ENCODE measurements around the gene LIMS2. TPM values are rescaled to one million over a fixed set of nuclear protein-coding genes. Genes with fewer than 3 reads are reported as not detected.

Gene LIMS2
- total RNA-seq, 1 donor from 2014 or later: 6.2 TPM

- TF ChIP-seq CTCF (IDR thresholded peaks at IDR 0.05; ENCODE audit: unreplicated experiment): no peak
- Mint-ChIP-seq H3K27ac (no peak overlapping the region), H3K4me3 (ENCODE audit: low read depth) (no peak overlapping the region), H3K4me1 (ENCODE audit: low read depth) (peaks cover 3% of the 10 kb centered on the region), H3K27me3 (peaks cover 8% of the 10 kb centered on the region), H3K36me3 (ENCODE audit: insufficient read depth) (no peaks in the 10 kb centered on the region), H3K9me3 (ENCODE audit: low read depth) (no peaks in the 10 kb centered on the region)
- DNase-seq (ENCODE audit: low spot score, unreplicated experiment): no peak
Measured at GRCh38 chr2:127642706-127643438, 32.5 kb downstream of the LIMS2 start.

GRCh38 chr2:127641846-127642507, 33.4 kb downstream of the LIMS2 start:
- Mint-ChIP-seq H3K27ac (no peak overlapping the region), H3K9me3 (ENCODE audit: low read depth) (no peaks in the 10 kb centered on the region)

GRCh38 chr2:127641133-127641532, 34.2 kb downstream of the LIMS2 start:
- no peak overlapping the region for H3K4me3 Mint-ChIP-seq (ENCODE audit: low read depth)
- peaks cover 5% of the 10 kb centered on the region for H3K4me1 Mint-ChIP-seq (ENCODE audit: low read depth)
- no peak for TF ChIP-seq CTCF (IDR thresholded peaks at IDR 0.05; ENCODE audit: unreplicated experiment)
- no peaks in the 10 kb centered on the region for H3K9me3 Mint-ChIP-seq (ENCODE audit: low read depth)
- no peak overlapping the region for H3K27ac Mint-ChIP-seq
- no peaks in the 10 kb centered on the region for H3K36me3 Mint-ChIP-seq (ENCODE audit: insufficient read depth)
- H3K27me3 Mint-ChIP-seq: peaks cover 3% of the 10 kb centered on the region
- DNase-seq (ENCODE audit: low spot score, unreplicated experiment): no peak

More at GRCh38 chr2:127641846-127642507, 33.4 kb downstream of the LIMS2 start:
- no peak overlapping the region for H3K4me3 Mint-ChIP-seq (ENCODE audit: low read depth)
- H3K27me3 Mint-ChIP-seq: peaks cover 3% of the 10 kb centered on the region
- TF ChIP-seq CTCF (IDR thresholded peaks at IDR 0.05; ENCODE audit: unreplicated experiment): no peak
- DNase-seq (ENCODE audit: low spot score, unreplicated experiment): no peak
- H3K4me1 Mint-ChIP-seq (ENCODE audit: low read depth): peaks cover 5% of the 10 kb centered on the region
- H3K36me3 Mint-ChIP-seq (ENCODE audit: insufficient read depth): no peaks in the 10 kb centered on the region

- Mint-ChIP-seq H3K27ac (no peak overlapping the region), H3K9me3 (ENCODE audit: low read depth) (no peaks in the 10 kb centered on the region), H3K4me3 (ENCODE audit: low read depth) (no peak overlapping the region), H3K36me3 (ENCODE audit: insufficient read depth) (no peaks in the 10 kb centered on the region), H3K4me1 (ENCODE audit: low read depth) (peaks cover 5% of the 10 kb centered on the region), H3K27me3 (peaks cover 3% of the 10 kb centered on the region)
- no peak for DNase-seq (ENCODE audit: low spot score, unreplicated experiment)
- peak; percentile 31 for TF ChIP-seq CTCF (IDR thresholded peaks at IDR 0.05; ENCODE audit: unreplicated experiment)
Measured at GRCh38 chr2:127640082-127641072, 35.0 kb downstream of the LIMS2 start.

- TF ChIP-seq CTCF (IDR thresholded peaks at IDR 0.05; ENCODE audit: unreplicated experiment): no peak
- Mint-ChIP-seq H3K4me3 (ENCODE audit: low read depth) (no peak overlapping the region), H3K9me3 (ENCODE audit: low read depth) (no peaks in the 10 kb centered on the region), H3K27me3 (no peaks in the 10 kb centered on the region), H3K36me3 (ENCODE audit: insufficient read depth) (no peaks in the 10 kb centered on the region), H3K27ac (peak overlapping the region; percentile 84), H3K4me1 (ENCODE audit: low read depth) (peaks cover 5% of the 10 kb centered on the region)
- no peak for DNase-seq (ENCODE audit: low spot score, unreplicated experiment)
Measured at GRCh38 chr2:127639111-127639474, 36.2 kb downstream of the LIMS2 start.
